Suprapubic skin (tissue), 4 donors: Measurements from ENCODE around the gene TPCN1. TPM values are rescaled to one million over a fixed set of nuclear protein-coding genes. Genes with fewer than 3 reads are reported as not detected.

ENCODE experiments used
- DNase-seq, 2 donors: peaks; one replicate each; pipeline ENCODE4 v3.0.0-alpha.2; 2019; ENCODE audit warnings: low spot score in 2 of 2
- H3K27ac ChIP-seq: fragments of 200-600 bp; sonication (generic); one replicate; pipeline ENCODE4 v1.5.1; 2019
- H3K27me3 ChIP-seq: fragments of 200-600 bp; sonication (generic); one replicate; pipeline ENCODE4 v1.5.1; 2019
- H3K36me3 ChIP-seq: fragments of 200-600 bp; sonication (generic); one replicate; pipeline ENCODE4 v1.5.1; 2019
- H3K4me1 ChIP-seq: fragments of 200-600 bp; sonication (generic); one replicate; pipeline ENCODE4 v1.5.1; 2019
- H3K4me3 ChIP-seq: fragments of 200-600 bp; sonication (generic); one replicate; pipeline ENCODE4 v1.5.1; 2019; ENCODE audit warnings: mild to moderate bottlenecking
- H3K9me3 ChIP-seq: fragments of 200-600 bp; sonication (generic); one replicate; pipeline ENCODE4 v1.5.1; 2019
- EP300 ChIP-seq: sonication (generic); formaldehyde crosslinking; IDR thresholded peaks from one replicate; pipeline ENCODE4 v1.6.1; 2017; ENCODE audit warnings: antibody characterized with exemption
- POLR2A ChIP-seq, 2 donors: fragments of 450-650 bp; IDR thresholded peaks; one replicate each; pipeline ENCODE4 v1.6.1; 2017; ENCODE audit warnings: antibody characterized with exemption in 2 of 2, mild to moderate bottlenecking in 2 of 2, moderate library complexity in 2 of 2
- POLR2AphosphoS5 ChIP-seq, 3 donors: sonication (generic); formaldehyde crosslinking; IDR thresholded peaks; one replicate each; pipeline ENCODE4 v1.6.1; 2017; ENCODE audit warnings: antibody characterized with exemption in 3 of 3
- WGBS: methylation state at CpG from one replicate; pipeline ENCODE4 v1.1.5; 2018; 5-methylcytosine and 5-hydroxymethylcytosine counted together
- total RNA-seq, 4 donors: library from RNA; depleted of rRNA; stranded (reverse); fragments of >200 nt; gene quantifications; one replicate each; pipeline ENCODE4 v1.1.0, GENCODE V29; 2016
- TF ChIP-seq, protein P1 (sequence below), 2 donors: fragments of 200-600 bp in 1 of 2; fragments of 450-650 bp in 1 of 2; sonication (generic) in 1 of 2; IDR thresholded peaks; one replicate each; pipeline ENCODE4 v1.5.1; 2016 to 2019; ENCODE audit warnings: antibody characterized with exemption in 2 of 2, mild to moderate bottlenecking in 1 of 2, moderate library complexity in 1 of 2

TPCN1 gene
- total RNA-seq, 4 donors from 2014 or later = 15.5 to 74.1 (median 35.6) TPM

DNA sequence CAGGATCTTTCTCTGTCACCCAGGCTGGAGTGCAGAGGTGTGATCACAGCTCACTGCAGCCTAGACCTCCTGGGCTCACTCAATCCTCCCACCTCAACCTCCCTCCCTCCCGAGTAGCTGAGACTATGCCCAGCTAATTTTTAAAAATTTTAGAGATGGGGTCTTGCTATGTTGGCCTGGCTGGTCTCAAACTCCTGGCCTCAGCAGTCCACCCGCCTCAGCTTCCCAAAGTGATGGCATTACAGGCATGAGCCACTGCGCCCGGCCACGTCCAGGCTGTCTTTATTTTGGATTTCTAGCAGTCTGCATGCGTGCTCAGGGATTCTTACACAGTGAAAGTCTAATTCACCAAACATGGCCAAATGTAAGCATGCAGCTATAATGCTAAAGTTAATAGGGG, 95.9 kb downstream of the TPCN1 start:
- peaks cover 91% of the 10 kb centered on the region for H3K36me3 ChIP-seq
- TF ChIP-seq POLR2AphosphoS5 (IDR thresholded peaks at IDR 0.05) (no peak), EP300 (no peak), POLR2A (IDR thresholded peaks at IDR 0.05) (no peak)
- TF ChIP-seq, protein P1, sequence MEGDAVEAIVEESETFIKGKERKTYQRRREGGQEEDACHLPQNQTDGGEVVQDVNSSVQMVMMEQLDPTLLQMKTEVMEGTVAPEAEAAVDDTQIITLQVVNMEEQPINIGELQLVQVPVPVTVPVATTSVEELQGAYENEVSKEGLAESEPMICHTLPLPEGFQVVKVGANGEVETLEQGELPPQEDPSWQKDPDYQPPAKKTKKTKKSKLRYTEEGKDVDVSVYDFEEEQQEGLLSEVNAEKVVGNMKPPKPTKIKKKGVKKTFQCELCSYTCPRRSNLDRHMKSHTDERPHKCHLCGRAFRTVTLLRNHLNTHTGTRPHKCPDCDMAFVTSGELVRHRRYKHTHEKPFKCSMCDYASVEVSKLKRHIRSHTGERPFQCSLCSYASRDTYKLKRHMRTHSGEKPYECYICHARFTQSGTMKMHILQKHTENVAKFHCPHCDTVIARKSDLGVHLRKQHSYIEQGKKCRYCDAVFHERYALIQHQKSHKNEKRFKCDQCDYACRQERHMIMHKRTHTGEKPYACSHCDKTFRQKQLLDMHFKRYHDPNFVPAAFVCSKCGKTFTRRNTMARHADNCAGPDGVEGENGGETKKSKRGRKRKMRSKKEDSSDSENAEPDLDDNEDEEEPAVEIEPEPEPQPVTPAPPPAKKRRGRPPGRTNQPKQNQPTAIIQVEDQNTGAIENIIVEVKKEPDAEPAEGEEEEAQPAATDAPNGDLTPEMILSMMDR (IDR thresholded peaks at IDR 0.05) = no peak
- no peak overlapping the region for H3K27ac ChIP-seq
- H3K27me3 ChIP-seq = no peaks in the 10 kb centered on the region
- H3K9me3 ChIP-seq = no peaks in the 10 kb centered on the region
- no peak for DNase-seq
- H3K4me3 ChIP-seq = no peak overlapping the region
- WGBS = 97% methylated on average over 6 of the region's 6 CpGs
- H3K4me1 ChIP-seq = no peaks in the 10 kb centered on the region

DNA sequence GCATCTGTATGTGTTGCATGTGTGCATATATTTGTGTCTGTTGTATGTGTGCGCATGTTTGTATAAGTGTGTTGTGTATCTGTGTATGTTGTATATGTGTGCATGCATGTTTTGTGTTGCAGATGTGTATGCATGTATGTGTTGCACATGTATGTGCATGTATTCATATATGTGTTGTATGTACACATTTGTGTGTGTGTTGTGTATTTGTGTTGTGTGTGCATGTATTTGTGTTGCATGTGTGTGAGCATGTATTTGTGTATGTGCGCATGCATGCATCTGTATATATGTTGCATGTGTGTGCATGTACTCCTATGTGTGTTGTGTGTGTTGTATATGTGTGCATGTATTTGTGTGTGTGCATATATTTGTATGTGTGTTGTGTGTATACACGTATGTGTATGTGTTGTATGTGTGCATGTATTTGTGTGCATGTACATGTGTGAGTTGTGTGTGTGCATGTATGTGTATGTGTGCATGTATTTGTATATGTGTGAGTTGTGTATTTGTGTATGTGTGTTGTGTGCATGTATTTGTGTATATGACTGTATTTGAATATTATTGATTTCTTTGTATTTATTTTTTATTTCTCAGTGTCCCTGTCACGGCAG, 96.9 kb downstream of the TPCN1 start:
- 96% methylated on average over 4 of the region's 4 CpGs for WGBS
- DNase-seq = no peak
- Histone ChIP-seq H3K9me3 (no peaks in the 10 kb centered on the region), H3K4me1 (no peaks in the 10 kb centered on the region), H3K4me3 (no peak overlapping the region), H3K36me3 (peaks cover 85% of the 10 kb centered on the region), H3K27me3 (no peaks in the 10 kb centered on the region), H3K27ac (no peak overlapping the region)
- no peak for TF ChIP-seq POLR2A (IDR thresholded peaks at IDR 0.05)
- no peak for TF ChIP-seq EP300
- TF ChIP-seq, protein P1 (IDR thresholded peaks at IDR 0.05) = no peak
- no peak for TF ChIP-seq POLR2AphosphoS5 (IDR thresholded peaks at IDR 0.05)

DNA sequence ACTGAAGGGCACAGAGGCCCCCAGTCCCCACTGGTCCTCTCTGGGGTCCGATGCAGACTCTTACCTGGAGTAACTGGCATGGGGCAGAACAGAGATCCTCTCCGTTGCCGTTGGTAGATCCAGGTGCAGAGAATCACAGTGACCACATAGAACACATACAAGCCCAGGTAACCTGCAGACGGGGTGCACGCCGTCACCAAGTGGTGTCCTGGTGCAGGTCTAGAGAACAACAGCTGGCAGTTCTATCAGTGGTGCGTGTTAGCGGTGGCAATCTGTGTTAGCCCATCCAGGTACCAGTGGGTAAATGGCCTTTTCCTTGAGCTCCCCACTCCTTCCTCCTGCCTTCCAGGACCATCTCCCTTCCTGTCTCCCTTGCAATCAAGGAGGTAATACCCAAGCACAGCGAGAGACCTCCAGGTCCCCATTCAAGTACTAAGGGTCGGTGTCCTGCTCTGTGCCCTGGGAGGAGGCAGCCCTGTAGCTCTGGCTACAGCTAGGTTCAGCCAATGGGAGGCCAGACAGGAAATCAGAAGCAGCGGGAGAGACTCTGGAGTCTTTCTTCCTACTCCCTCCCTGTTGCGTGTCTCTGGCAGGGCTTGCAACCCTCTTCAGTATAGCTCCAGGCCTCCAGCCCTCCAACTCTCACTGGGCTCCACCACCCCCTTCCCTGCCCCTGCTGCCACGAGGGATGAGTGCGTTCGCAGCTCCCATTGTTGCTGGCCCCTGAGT, 97.8 kb downstream of the TPCN1 start:
- Histone ChIP-seq H3K4me3 (no peak overlapping the region), H3K27ac (no peak overlapping the region), H3K9me3 (no peaks in the 10 kb centered on the region), H3K36me3 (peaks cover 76% of the 10 kb centered on the region), H3K27me3 (no peaks in the 10 kb centered on the region), H3K4me1 (no peaks in the 10 kb centered on the region)
- no peak for TF ChIP-seq POLR2A (IDR thresholded peaks at IDR 0.05)
- no peak for TF ChIP-seq POLR2AphosphoS5 (IDR thresholded peaks at IDR 0.05)
- TF ChIP-seq EP300 = no peak
- TF ChIP-seq, protein P1 (IDR thresholded peaks at IDR 0.05) = no peak
- 96% methylated on average over 15 of the region's 15 CpGs for WGBS
- DNase-seq = no peak

DNA sequence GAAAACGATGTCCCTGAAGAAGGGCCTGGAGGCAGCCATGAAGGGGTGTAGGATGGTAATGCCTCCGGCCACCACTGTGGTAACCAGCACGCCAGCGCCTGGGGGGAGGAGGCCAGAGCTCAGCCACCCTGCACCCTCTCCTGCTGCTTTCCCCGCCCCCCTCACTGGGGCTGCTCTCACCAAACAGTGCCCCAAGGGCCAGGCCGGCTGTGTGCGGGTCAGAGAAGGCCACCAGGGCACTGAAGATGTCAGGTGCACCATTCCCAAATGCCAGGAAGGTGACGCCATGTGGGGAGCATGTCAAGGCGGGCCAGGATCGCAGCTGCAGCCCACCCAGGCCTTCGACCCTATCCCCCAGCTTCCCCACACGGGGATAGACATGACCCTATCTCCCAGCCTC, 99.1 kb downstream of the TPCN1 start:
- Histone ChIP-seq H3K27me3 (no peaks in the 10 kb centered on the region), H3K36me3 (peaks cover 63% of the 10 kb centered on the region), H3K4me3 (no peak overlapping the region), H3K4me1 (no peaks in the 10 kb centered on the region), H3K9me3 (no peaks in the 10 kb centered on the region), H3K27ac (no peak overlapping the region)
- no peak for TF ChIP-seq POLR2A (IDR thresholded peaks at IDR 0.05)
- TF ChIP-seq POLR2AphosphoS5 (IDR thresholded peaks at IDR 0.05) = no peak
- TF ChIP-seq, protein P1 (IDR thresholded peaks at IDR 0.05) = no peak
- TF ChIP-seq EP300 = no peak
- DNase-seq = no peak
- WGBS = 91% methylated on average over 5 of the region's 12 CpGs

- Histone ChIP-seq H3K4me1 (peaks cover 5% of the 10 kb centered on the region), H3K36me3 (peaks cover 47% of the 10 kb centered on the region), H3K27me3 (no peaks in the 10 kb centered on the region), H3K9me3 (no peaks in the 10 kb centered on the region), H3K4me3 (no peak overlapping the region), H3K27ac (no peak overlapping the region)
- no peak for DNase-seq
- TF ChIP-seq POLR2AphosphoS5 (IDR thresholded peaks at IDR 0.05) = no peak
- TF ChIP-seq EP300 = no peak
- TF ChIP-seq, protein P1 (IDR thresholded peaks at IDR 0.05) = no peak
- TF ChIP-seq POLR2A (IDR thresholded peaks at IDR 0.05) = no peak
- WGBS = 86% methylated on average over 2 of the region's 2 CpGs
Observed at GRCh38 chr12:113322343-113322742, 101.1 kb downstream of the TPCN1 start.
